Left hindlimb (tissue), 1 donor: ENCODE results near the gene CKAP2L.

Source experiments
- DNase-seq: peaks from one replicate; pipeline ENCODE4 v3.0.0-alpha.2; 2018

CKAP2L gene

DNA sequence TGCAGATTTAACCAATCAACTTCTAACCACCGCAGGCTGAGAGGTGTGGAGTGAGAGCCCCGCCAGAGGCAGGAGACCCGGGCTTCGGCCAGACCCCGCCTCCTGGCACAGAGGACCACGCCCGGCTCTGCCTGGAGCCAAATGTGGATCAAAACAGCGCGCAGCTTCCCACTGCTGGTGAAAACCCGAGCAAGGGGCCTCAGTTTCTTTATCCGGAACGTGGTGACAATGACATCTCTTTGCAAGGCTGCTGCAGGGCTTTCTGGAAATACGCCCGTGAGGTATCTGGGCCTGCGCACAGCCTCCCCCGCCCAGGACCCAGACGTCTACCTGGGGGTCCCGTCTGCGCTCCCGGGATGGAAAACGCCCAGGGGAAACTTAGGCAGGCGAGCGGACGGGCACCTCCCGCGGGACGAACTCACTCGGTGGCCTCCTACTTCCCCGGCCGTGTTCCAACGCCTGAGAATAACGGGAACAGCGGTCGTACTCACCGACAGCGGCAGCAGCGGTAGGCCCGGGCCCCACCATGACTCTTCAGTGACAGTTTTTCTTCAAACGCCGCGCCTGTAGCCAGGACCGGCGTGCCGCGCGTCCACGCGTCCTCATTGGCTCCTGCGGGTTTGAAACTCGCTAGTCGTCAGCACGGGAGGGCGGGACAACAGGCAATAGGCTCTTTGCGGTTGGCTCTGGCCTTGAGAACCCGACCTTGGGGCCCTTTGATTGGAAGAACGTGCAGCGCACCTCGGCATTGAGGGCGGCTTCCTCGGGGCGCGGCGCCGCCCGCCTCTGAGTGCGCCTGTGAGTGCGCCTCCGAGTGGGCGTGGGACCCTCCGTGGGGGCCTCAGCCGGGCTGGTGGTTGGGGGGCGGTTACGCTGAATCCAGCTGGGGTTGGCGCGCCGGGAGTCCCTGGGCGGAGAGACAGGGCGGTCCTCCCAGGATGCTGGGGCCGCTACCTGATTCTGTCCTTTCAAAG is at the start of gene CKAP2L:
CKAP2L (minus strand) TSS at position 539 of the 974 bp plus-strand sequence; CDS start at position 528, 11 bp downstream.
- peak; percentile 97 for DNase-seq

DNA sequence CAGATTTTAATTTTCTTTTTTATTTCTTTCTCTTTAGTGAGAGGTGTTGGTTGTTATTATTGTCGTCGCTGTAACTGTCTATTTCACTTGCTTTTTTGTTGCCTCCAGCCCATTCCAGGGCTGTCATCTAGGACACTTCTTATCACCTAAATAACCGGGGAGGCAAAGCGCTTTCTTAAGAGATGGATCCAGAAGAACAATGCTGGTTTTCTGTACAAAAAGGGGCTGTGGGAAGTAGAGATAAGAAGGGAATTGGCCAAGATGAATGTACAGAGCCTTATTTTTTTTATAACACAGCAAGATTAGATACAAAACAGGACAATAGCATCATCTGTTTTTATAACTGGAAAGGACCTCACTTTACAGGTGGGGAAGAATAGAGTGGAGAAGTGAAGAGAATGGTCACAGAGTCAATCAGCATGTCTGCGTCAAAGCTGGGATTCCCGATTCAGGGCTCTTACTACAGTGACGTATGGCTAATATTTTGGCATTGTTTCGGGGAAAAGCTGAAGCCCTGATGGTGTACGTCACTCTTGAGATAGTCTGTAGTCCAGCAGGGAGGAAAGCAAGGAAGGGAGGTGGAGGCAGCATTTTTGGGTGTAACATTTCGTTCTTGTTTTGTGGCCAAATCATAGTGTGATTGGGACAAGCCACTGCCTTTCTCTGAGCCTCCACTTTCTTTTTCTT is 49.0 kb upstream of the CKAP2L start:
- no peak for DNase-seq

GRCh38 chr2:112812318-112813267 is 48.2 kb upstream of the CKAP2L start:
- peak; percentile 48 for DNase-seq

GRCh38 chr2:112811841-112812306 is 47.5 kb upstream of the CKAP2L start:
- no peak for DNase-seq

GRCh38 chr2:112811276-112811831 is 46.9 kb upstream of the CKAP2L start:
- DNase-seq = no peak

- no peak for DNase-seq
Measured at GRCh38 chr2:112809112-112809511, 44.7 kb upstream of the CKAP2L start.

DNA sequence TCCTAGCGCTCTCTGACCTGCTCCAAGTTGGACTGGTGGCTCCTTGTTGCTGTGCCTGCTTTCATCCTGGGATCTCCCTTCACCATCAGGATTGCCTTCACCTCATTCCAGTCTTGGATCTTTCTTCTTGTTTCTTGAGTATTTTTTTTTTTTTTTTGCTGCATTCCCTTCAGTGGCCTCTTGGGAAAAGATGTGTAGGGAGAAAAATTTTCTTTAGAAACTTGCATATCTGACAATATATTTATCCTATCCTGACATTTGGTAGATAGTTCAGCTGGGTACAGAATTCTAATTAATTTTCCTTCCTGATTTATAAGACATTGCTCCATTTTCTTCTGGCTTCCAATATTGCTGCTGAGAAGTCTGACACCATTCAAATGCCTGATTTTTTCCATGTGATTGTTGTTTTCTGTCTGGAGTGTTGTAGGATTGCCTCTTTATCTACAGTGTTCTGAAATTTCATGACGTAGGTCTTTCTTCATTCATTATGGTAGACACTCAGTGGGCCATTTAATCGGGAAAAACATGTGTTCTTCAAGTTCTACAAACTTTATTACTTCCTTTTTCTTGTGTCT is 42.9 kb upstream of the CKAP2L start:
- no peak for DNase-seq

GRCh38 chr2:112805542-112805941 is 41.1 kb upstream of the CKAP2L start:
- no peak for DNase-seq

GRCh38 chr2:112803691-112804521 is 39.5 kb upstream of the CKAP2L start:
- DNase-seq = no peak

DNA sequence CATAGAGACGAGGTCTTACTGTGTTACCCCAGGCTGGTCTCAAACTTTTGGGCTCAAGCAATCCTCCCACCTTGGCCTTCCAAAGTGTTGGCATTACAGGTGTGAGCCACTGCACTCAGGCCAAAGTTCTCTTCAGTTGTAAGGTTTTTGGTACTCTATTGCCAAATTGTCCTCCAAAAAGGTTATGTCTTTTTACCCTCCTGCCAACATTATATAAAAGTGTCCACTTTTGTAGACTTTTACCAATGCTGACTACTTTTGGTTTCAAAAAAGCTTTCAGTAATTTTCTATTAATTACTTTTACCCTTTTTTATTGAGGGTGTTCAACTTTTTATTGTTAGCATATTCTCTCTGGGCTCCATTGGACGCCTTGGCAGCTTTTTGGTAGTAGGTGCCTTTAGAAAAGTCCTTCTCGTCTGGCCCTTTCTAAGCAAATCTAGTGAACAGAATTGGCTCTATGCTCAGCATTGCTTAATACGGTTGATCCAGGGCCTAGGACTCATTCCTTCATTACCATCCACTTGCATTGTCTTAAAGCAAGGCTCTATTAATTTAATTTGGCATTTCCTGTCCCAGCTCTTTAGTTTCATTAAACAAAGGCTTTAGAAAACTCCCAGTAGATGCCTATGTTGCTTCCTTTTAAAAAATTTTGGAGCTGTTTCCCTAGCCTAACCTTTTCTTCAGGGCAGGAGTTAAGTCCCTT is 36.6 kb upstream of the CKAP2L start:
- DNase-seq = no peak

DNA sequence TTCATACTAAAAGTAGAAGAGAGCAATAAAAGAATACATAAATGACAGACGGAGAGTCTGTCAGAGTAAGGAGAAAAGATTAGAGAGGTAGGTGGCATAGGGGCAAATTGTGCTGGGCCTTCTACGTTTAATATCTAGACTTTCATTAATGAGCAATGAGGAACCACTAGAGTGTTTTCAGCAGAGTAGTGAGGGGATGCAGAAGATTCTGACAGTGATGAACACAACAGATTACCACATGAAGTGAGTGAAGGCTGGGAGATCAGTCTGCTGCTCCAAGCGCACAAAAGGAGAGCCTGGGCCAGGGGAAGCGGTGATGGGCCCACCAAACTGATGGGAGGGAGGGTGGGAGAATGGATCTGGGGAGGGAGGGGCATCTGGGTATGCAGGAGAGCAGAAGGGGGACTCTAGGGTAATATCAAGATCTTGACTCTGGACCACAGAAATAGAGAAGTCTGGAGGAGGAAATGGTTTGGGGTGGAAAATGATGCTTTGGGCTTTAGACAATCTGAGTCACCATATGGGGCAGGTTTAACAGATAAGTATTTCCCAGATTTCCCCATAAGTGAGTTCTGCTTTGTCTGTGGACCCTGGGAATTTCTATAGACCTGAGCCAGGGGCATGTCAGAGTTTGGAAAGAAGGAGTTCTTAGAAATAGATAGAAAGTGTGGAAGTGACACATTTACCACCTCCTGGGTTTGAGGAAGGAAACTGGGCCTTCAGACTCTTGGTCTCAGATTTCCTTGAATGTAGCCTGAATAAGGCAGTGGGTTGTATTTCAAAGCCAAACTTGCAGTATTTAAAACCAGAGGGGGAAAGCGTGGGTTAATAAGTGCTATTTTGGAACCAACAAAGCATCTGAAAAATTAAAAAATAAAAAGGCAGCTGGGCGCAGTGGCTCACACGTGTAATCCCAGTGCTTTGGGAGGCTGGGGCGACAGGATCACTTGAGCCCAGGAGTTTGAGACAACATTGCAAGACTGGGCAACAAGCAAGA is 34.9 kb upstream of the CKAP2L start:
- DNase-seq = no peak

GRCh38 chr2:112796486-112796885 is 32.1 kb upstream of the CKAP2L start:
- DNase-seq = no peak

- no peak for DNase-seq
Measured at GRCh38 chr2:112795774-112796173, 31.4 kb upstream of the CKAP2L start.

- DNase-seq = no peak
Measured at GRCh38 chr2:112794841-112795240, 30.4 kb upstream of the CKAP2L start.

DNA sequence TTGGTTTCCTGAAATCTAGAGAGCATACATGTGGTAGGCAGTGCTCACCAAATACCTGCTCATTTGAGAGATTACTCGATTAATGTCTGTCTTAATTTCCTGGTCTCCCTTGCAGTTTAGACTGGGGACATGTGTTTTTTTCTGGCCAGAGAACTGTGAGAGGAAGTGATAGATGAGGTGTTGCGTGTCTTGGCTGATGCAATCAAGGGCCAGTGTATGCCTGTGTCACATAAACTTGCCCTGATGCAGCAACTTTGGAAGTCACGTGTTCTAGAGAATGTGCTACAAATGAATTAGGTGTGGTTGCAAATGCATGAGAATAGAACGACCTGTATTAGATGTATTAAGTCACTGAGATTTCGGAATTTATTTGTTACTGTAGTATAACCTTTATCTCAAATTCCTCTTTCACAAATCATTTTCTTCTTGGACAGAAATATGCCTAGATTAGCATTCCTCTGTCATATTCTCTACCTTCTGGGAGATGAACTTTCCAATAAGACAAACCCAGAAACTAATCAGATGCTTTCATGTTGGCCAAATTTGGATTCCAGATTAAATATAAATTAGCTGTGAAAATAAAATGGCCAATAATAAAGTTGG is 29.8 kb upstream of the CKAP2L start:
- no peak for DNase-seq

DNA sequence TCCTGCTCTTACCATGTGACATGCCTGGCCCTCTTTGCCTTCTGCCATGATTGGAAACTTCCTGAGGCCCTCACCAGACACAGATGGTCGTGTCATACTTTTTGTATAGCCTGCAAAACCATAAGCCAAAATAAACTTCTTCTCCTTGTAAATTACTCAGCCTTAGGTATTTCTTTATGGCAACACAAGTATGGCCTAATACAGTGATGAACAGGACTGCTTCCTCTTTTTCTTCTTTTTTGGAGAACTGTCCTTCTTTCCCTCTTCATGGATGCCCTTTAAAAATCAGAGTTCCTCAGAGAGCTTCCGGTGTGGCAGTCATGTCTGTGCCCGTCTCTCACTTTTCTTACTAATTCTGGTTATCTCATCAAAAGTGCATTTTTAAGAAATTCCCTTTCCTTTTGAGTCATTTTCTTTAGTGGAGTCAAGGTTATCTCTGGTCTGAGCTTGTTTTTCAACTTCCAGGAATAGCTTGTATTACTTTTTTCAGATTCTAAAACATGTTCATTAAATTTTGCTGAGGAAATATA is 29.1 kb upstream of the CKAP2L start:
- no peak for DNase-seq

DNA sequence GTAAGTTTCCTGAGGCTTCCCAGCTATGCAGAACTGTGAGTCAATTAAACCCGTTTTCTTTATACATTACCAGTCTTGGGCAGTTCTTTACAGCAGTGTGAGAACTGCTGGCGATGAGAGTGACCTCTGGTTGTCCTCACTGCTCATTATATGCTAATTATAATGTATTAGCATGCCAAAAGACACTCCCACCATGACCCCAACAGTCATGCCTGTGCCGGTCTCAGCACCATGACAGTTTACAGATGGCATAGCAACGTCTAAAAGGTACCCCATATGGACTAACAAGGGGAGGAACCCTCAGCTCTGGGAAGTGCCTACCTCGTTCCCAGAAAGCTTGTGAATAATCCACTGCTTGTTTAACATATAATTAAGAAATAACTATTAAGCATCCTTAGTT is 28.0 kb upstream of the CKAP2L start:
- no peak for DNase-seq

DNA sequence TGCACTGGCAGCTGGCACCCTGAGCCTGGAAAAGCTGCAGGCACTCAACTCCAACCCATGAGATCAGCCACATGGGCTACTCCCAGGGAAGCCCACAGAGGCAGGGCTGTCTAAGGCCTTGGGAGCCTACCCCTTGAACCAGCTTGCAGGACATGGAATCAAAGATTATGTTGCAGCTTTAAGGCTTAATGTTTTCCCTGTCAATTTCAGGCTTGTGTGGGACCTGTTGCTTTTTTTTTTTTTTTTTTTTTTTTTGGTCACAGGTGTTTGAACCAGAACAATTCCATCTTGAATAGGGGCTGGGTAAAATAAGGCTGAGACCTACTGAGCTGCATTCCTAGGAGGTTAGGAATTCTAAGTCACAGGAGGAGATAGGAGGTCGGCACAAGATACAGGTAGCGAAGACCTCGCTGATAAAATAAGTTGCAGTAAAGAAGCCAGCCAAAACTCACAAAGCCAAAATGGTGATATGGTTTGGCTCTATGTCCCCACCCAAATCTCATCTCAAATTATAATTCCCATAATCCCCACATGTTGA is 27.4 kb upstream of the CKAP2L start:
- no peak for DNase-seq
